Effector CD4-positive, alpha-beta T cell (primary cell): Measurements from ENCODE around the gene NTRK1.

Experiments
- DNase-seq: peaks from one replicate; pipeline ENCODE4 v3.0.0-alpha.2; 2020

The NTRK1 gene

GRCh38 chr1:156858959-156859522, 1.6 kb upstream of the NTRK1 start, which contains the start of gene INSRR:
Gene INSRR (minus strand): TSS chr1:156859117. CDS start chr1:156858621, 496 bp downstream.
- DNase-seq, result no peak

GRCh38 chr1:156859523-156860112, 1.0 kb upstream of the NTRK1 start:
- DNase-seq, result no peak

- DNase-seq, result peak; percentile 42
These were observed 495 bp upstream of the NTRK1 start for GRCh38 chr1:156860113-156860627.

GRCh38 chr1:156862584-156862983, 1.9 kb downstream of the NTRK1 start:
- DNase-seq, result no peak

- DNase-seq, result no peak
These were observed 2.4 kb downstream of the NTRK1 start for GRCh38 chr1:156862997-156863599.

GRCh38 chr1:156863631-156864030, 3.0 kb downstream of the NTRK1 start:
- DNase-seq, result no peak

- DNase-seq, result no peak
These were observed 4.1 kb downstream of the NTRK1 start for GRCh38 chr1:156864796-156865195.

GRCh38 chr1:156865258-156865657, 4.6 kb downstream of the NTRK1 start:
- no peak for DNase-seq

- DNase-seq, result no peak
These were observed 5.2 kb downstream of the NTRK1 start for GRCh38 chr1:156865865-156866248.

GRCh38 chr1:156866249-156866909, 5.7 kb downstream of the NTRK1 start:
- DNase-seq, result no peak

GRCh38 chr1:156868341-156868740, 7.7 kb downstream of the NTRK1 start:
- no peak for DNase-seq

GRCh38 chr1:156869455-156869854, 8.8 kb downstream of the NTRK1 start:
- DNase-seq, result no peak

GRCh38 chr1:156873659-156874058, 13.0 kb downstream of the NTRK1 start:
- DNase-seq, result no peak

- no peak for DNase-seq
These were observed 13.5 kb downstream of the NTRK1 start for GRCh38 chr1:156874142-156874541.

GRCh38 chr1:156874572-156875340, 14.1 kb downstream of the NTRK1 start:
- no peak for DNase-seq

GRCh38 chr1:156875341-156875615, 14.6 kb downstream of the NTRK1 start:
- DNase-seq, result no peak

GRCh38 chr1:156876281-156876680, 15.6 kb downstream of the NTRK1 start:
- DNase-seq, result no peak

GRCh38 chr1:156877433-156878170, 16.9 kb downstream of the NTRK1 start:
- no peak for DNase-seq

GRCh38 chr1:156879876-156880275, 19.2 kb downstream of the NTRK1 start:
- DNase-seq, result no peak

GRCh38 chr1:156880473-156880872, 19.8 kb downstream of the NTRK1 start:
- no peak for DNase-seq

GRCh38 chr1:156881101-156881500, 20.4 kb downstream of the NTRK1 start:
- DNase-seq, result no peak

- no peak for DNase-seq
These were observed 21.0 kb downstream of the NTRK1 start for GRCh38 chr1:156881663-156882062.
